ENCODE results near the gene AHCYL2. TPM values are rescaled to one million over a fixed set of nuclear protein-coding genes. Genes with fewer than 3 reads are reported as not detected.
"Not testable (repeated sequence)": the region's sequence is repeated elsewhere in the genome, so short reads cannot be mapped to it uniquely, and the experiment has no call there.

Gene AHCYL2
- total RNA-seq, 1 donor from 2014 or later: 106 TPM

DNA sequence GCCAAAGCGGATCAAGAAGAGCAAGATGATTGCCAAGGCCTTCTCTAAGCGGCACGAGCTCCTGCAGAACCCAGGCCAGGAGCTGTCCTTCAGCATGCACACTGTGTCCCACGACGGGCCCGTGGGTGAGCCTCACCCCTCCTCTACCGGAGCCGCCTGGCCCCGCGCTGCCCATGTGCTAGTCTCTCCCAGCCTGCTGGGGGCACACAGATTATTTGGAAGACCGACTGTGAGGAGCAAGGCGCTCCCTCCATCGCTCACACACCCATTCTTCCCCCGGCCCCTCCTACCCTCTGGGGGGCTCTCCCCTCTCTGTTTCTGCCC, 13.9 kb upstream of the AHCYL2 start:
- Histone ChIP-seq H3K4me1 (no peaks in the 10 kb centered on the region), H3K36me3 (no peaks in the 10 kb centered on the region), H3K9me3 (no peaks in the 10 kb centered on the region), H3K27me3 (no peaks in the 10 kb centered on the region), H3K4me3 (no peak overlapping the region), H3K27ac (no peak overlapping the region)
- intact Hi-C loops (cut with DNase I): loop anchor here (10.0 kb wide), 1 partner anchor 46 kb away; no protein-coding TSS in a partner anchor
- TF ChIP-seq, protein P1, sequence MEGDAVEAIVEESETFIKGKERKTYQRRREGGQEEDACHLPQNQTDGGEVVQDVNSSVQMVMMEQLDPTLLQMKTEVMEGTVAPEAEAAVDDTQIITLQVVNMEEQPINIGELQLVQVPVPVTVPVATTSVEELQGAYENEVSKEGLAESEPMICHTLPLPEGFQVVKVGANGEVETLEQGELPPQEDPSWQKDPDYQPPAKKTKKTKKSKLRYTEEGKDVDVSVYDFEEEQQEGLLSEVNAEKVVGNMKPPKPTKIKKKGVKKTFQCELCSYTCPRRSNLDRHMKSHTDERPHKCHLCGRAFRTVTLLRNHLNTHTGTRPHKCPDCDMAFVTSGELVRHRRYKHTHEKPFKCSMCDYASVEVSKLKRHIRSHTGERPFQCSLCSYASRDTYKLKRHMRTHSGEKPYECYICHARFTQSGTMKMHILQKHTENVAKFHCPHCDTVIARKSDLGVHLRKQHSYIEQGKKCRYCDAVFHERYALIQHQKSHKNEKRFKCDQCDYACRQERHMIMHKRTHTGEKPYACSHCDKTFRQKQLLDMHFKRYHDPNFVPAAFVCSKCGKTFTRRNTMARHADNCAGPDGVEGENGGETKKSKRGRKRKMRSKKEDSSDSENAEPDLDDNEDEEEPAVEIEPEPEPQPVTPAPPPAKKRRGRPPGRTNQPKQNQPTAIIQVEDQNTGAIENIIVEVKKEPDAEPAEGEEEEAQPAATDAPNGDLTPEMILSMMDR (IDR thresholded peaks at IDR 0.05): no peak
- DNase-seq (no peak), ATAC-seq (no peak)

DNA sequence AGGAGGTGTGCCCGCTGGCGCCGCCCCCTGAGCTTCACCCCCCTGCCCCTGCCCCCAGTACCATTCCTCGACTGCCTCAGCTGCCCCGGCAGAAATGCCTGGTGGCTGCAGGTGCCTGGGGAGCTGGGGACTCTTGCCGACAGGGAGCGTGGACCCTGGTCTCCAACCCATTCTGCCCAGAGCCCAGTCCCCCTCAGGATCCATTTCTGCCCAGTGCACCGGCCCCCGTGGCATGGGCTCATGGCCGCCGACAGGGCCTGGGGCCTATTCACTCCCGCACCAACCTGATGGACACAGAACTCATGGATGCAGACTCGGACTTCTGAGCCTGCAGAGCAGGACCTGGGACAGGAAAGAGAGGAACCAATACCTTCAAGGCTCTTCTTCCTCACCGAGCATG, 12.7 kb upstream of the AHCYL2 start:
- H3K4me3 ChIP-seq: no peak overlapping the region
- H3K9me3 ChIP-seq: no peaks in the 10 kb centered on the region

DNA sequence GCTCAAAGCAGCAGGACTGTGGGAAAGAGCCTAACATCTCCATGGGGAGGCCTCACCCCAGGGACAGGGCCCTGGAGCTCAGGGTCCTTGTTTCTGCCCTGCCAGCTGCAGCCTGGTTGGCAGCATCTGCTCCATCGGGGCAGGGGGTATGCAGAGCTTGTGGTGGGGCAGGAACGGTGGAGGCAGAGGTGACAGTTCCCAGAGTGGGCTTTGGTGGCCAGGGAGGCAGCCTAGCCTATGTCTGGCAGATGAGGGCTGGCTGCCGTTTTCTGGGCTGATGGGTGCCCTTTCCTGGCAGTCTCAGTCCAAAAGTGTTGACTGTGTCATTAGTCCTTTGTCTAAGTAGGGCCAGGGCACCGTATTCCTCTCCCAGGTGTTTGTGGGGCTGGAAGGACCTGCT, 12.2 kb upstream of the AHCYL2 start:
- TF ChIP-seq, protein P1 (IDR thresholded peaks at IDR 0.05): no peak
- DNase-seq (no peak), ATAC-seq (no peak)
- H3K9me3 ChIP-seq: no peaks in the 10 kb centered on the region
- H3K36me3 ChIP-seq: no peaks in the 10 kb centered on the region
- no peak overlapping the region for H3K27ac ChIP-seq
- H3K27me3 ChIP-seq: no peaks in the 10 kb centered on the region
- H3K4me1 ChIP-seq: no peaks in the 10 kb centered on the region
- no peak overlapping the region for H3K4me3 ChIP-seq
- intact Hi-C loops (cut with DNase I): loop anchor here (10.0 kb wide), 1 partner anchor 48 kb away; no protein-coding TSS in a partner anchor

More for the DNA sequence above, 12.7 kb upstream of the AHCYL2 start:
- Histone ChIP-seq H3K36me3 (no peaks in the 10 kb centered on the region), H3K27ac (no peak overlapping the region), H3K4me1 (no peaks in the 10 kb centered on the region), H3K27me3 (no peaks in the 10 kb centered on the region)
- no peak for DNase-seq
- TF ChIP-seq, protein P1 (IDR thresholded peaks at IDR 0.05): no peak
- intact Hi-C loops (cut with DNase I): loop anchor here (10.0 kb wide), 1 partner anchor 47 kb away; no protein-coding TSS in a partner anchor
- ATAC-seq: no peak

DNA sequence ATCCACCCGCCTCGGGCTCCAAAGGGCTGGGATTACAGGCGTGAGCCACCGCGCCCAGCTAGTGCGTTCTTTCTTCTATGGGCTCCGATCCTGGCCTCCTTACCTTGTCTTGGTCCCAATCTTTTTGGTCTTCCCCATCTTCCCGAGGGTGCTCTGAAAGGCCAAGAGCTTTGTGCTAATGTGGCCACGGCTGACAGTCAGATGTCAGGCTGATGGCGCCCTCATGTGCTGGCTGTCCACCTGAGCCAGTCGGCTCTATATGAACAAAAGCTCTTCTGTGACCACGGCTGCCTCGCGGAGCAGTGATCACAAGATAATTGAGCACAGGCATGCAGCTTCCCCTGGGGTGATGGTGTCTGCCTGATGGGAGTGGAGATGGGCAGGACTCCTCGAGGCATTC, 11.0 kb upstream of the AHCYL2 start:
- no peak for ATAC-seq
- DNase-seq: no peak
- Histone ChIP-seq H3K4me1 (no peaks in the 10 kb centered on the region), H3K9me3 (no peaks in the 10 kb centered on the region), H3K27me3 (no peaks in the 10 kb centered on the region), H3K36me3 (no peaks in the 10 kb centered on the region), H3K27ac (no peak overlapping the region), H3K4me3 (no peak overlapping the region)
- intact Hi-C loops (cut with DNase I): loop anchor here (10.0 kb wide), 1 partner anchor 49 kb away; no protein-coding TSS in a partner anchor
- TF ChIP-seq, protein P1 (IDR thresholded peaks at IDR 0.05): no peak

DNA sequence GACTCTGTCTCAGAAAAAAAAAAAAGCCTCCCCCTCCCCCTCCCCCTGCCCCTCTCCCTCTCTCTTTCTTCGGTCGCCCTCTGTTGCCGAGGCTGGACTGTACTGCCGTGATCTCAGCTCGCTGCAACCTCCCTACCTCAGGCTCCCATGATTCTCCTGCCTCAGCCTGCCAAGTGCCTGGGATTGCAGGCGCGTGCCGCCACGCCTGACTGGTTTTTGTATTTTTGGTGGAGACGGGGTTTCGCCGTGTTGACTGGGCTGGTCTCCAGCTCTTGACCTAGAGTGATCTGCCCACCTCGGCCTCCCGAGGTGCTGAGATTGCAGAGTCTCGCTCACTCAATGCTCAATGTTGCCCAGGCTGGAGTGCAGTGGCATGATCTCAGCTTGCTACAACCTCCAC, 9.1 kb upstream of the AHCYL2 start:
- not testable (repeated sequence) for H3K4me3 ChIP-seq, ATAC-seq, H3K4me1 ChIP-seq, H3K9me3 ChIP-seq, DNase-seq, H3K36me3 ChIP-seq, H3K27me3 ChIP-seq, H3K27ac ChIP-seq
- intact Hi-C loops (cut with DNase I): loop anchor here (5.0 to 10.0 kb wide), 2 partner anchors 51 to 82 kb away; no protein-coding TSS in a partner anchor

DNA sequence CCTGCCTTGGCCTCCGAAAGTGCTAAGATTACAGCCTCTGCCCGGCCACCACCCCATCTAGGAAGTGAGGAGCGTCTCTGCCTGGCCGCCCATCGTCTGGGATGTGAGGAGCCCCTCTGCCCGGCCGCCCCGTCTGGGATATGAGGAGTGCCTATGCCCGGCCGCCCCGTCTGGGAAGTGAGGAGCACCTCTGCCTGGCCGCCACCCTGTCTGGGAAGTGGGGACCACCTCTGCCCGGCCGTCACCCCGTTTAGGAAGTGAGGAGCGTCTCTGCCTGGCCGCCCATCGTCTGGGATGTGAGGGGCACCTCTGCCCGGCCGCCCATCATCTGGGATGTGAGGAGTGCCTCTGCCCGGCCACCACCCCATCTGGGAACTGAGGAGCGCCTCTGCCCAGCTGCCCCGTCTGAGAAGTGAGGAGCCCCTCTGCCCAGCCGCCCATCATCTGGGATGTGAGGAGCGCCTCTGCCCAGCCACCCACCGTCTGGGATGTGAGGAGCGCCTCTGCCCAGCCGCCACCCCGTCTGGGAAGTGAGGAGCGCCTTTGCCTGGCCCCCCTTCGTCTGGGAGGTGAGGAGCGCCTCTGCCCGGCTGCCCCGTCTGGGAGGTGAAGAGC, 8.6 kb upstream of the AHCYL2 start:
- not testable (repeated sequence) for H3K36me3 ChIP-seq, DNase-seq, H3K4me3 ChIP-seq, H3K27me3 ChIP-seq, H3K9me3 ChIP-seq, H3K4me1 ChIP-seq, ATAC-seq, H3K27ac ChIP-seq
- intact Hi-C loops (cut with DNase I): loop anchor here (5.0 to 10.0 kb wide), 2 partner anchors 51 to 81 kb away; no protein-coding TSS in a partner anchor

DNA sequence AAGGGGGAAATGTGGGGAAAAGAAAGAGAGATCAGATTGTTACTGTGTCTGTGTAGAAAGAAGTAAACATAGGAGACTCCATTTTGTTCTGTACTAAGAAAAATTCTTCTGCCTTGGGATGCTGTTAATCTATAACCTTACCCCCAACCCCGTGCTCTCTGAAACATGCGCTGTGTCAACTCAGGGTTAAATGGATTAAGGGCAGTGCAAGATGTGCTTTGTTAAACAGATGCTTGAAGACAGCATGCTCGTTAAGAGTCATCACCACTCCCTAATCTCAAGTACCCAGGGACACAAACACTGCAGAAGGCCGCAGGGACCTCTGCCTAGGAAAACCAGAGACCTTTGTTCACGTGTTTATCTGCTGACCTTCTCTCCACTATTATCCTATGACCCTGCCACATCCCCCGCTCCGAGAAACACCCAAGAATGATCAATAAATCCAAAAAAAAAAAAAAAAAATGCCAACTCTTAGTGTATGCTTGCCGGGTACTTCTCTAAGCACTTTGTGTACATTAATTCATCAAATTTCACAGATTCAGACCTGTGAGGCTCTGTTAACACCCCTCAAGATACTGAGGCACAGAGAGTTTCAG, 7.9 kb upstream of the AHCYL2 start:
- not testable (repeated sequence) for H3K36me3 ChIP-seq, H3K9me3 ChIP-seq, H3K27ac ChIP-seq, H3K4me1 ChIP-seq, DNase-seq, H3K27me3 ChIP-seq, ATAC-seq, H3K4me3 ChIP-seq
- intact Hi-C loops (cut with DNase I): loop anchor here (5.0 to 10.0 kb wide), 2 partner anchors 52 to 80 kb away; no protein-coding TSS in a partner anchor

Data from upper lobe of right lung (tissue), 1 donor.